Mesenchymal stem cell (in vitro differentiated cells and primary cell): ENCODE measurements around the gene KIAA1328.

ENCODE experiments used
- DNase-seq: peaks from one replicate; pipeline ENCODE4 v3.0.0-alpha.2; 2013
- H2AFZ ChIP-seq: one replicate; pipeline ENCODE4 v1.6.1; 2013; ENCODE audit warnings: low read depth, mild to moderate bottlenecking, control low read depth, inconsistent platforms, low read length, moderate library complexity
- H2AK5ac ChIP-seq: 2 replicates; pipeline ENCODE4 v1.6.1; 2013; ENCODE audit warnings: low read length, moderate library complexity, mild to moderate bottlenecking, inconsistent platforms; ENCODE audit not compliant: severe bottlenecking
- H2BK120ac ChIP-seq: one replicate; pipeline ENCODE4 v1.6.1; 2013; ENCODE audit warnings: low read depth, mild to moderate bottlenecking, inconsistent platforms, low read length, moderate library complexity
- H2BK12ac ChIP-seq, 2 experiments: one replicate each; pipeline ENCODE4 v1.6.1; 2013; ENCODE audit warnings: inconsistent platforms in 2 of 2, low read length in 2 of 2, mild to moderate bottlenecking in 2 of 2, moderate library complexity in 2 of 2, control low read depth in 1 of 2
- H2BK15ac ChIP-seq: one replicate; pipeline ENCODE4 v1.6.1; 2013; ENCODE audit warnings: mild to moderate bottlenecking, low read depth, inconsistent platforms; ENCODE audit not compliant: poor library complexity, severe bottlenecking
- H2BK5ac ChIP-seq: 2 replicates; pipeline ENCODE4 v1.6.1; 2013; ENCODE audit warnings: low read depth, mild to moderate bottlenecking, low read length, control low read depth, inconsistent platforms; ENCODE audit not compliant: poor library complexity, severe bottlenecking
- H3K14ac ChIP-seq, 2 experiments: one replicate each; pipeline ENCODE4 v1.6.1; 2013; ENCODE audit warnings: inconsistent platforms in 2 of 2, low read length in 2 of 2, control low read depth in 1 of 2, mild to moderate bottlenecking in 1 of 2, moderate library complexity in 1 of 2
- H3K18ac ChIP-seq, 2 experiments: one replicate each; pipeline ENCODE4 v1.6.1; 2013; ENCODE audit warnings: inconsistent platforms in 2 of 2, low read length in 2 of 2, control low read depth in 1 of 2, low read depth in 1 of 2, mild to moderate bottlenecking in 1 of 2
- H3K23ac ChIP-seq, 2 experiments: one replicate each; pipeline ENCODE4 v1.6.1; 2013; ENCODE audit warnings: inconsistent platforms in 2 of 2, low read length in 2 of 2, mild to moderate bottlenecking in 2 of 2, moderate library complexity in 2 of 2, control low read depth in 1 of 2
- H3K27ac ChIP-seq: 2 replicates; pipeline ENCODE4 v1.5.1; 2013; ENCODE audit warnings: mild to moderate bottlenecking, moderate library complexity, low read length, control low read depth, inconsistent platforms; ENCODE audit not compliant: poor library complexity, severe bottlenecking
- H3K27me3 ChIP-seq, 2 experiments: 2 replicates each; pipeline versions ENCODE4 v1.6.1 to v1.7.0; 2013; ENCODE audit warnings: low read length in 2 of 2, mild to moderate bottlenecking in 2 of 2, moderate library complexity in 2 of 2, control low read depth in 1 of 2, inconsistent platforms in 1 of 2; ENCODE audit not compliant: control insufficient read depth in 1 of 2, insufficient read depth in 1 of 2
- H3K36me3 ChIP-seq, 2 experiments: 2 replicates each; pipeline versions ENCODE4 v1.6.1 to v1.7.0; 2013; ENCODE audit warnings: low read length in 2 of 2, control low read depth in 1 of 2, inconsistent platforms in 1 of 2, low read depth in 1 of 2, mild to moderate bottlenecking in 1 of 2; ENCODE audit not compliant: insufficient read depth in 2 of 2, control insufficient read depth in 1 of 2
- H3K4ac ChIP-seq, 2 experiments: one replicate each; pipeline ENCODE4 v1.6.1; 2013; ENCODE audit warnings: inconsistent platforms in 2 of 2, low read length in 2 of 2, mild to moderate bottlenecking in 2 of 2, moderate library complexity in 2 of 2, control low read depth in 1 of 2, low read depth in 1 of 2
- H3K4me1 ChIP-seq: 2 replicates; pipeline ENCODE4 v1.6.1; 2013; ENCODE audit warnings: low read depth, low read length, control low read depth; ENCODE audit not compliant: control insufficient read depth, insufficient read depth
- H3K4me2 ChIP-seq: 2 replicates; pipeline ENCODE4 v1.6.1; 2013; ENCODE audit warnings: low read length, mild to moderate bottlenecking, inconsistent platforms; ENCODE audit not compliant: poor library complexity, severe bottlenecking
- H3K4me3 ChIP-seq, 2 experiments: 2 replicates each; pipeline versions ENCODE4 v1.5.1 to v1.7.0; 2013; ENCODE audit warnings: low read length in 2 of 2, mild to moderate bottlenecking in 2 of 2, control low read depth in 1 of 2, low read depth in 1 of 2; ENCODE audit not compliant: insufficient read depth in 1 of 2
- H3K79me1 ChIP-seq: replicated peaks from 2 replicates; pipeline ENCODE4 v1.6.1; 2013; ENCODE audit warnings: mild to moderate bottlenecking, control low read depth, low read length, inconsistent platforms; ENCODE audit not compliant: poor library complexity, severe bottlenecking
- H3K9ac ChIP-seq: 2 replicates; pipeline ENCODE4 v1.7.0; 2013; ENCODE audit warnings: mild to moderate bottlenecking, low read length, moderate library complexity
- H3K9me3 ChIP-seq: 2 replicates; pipeline ENCODE4 v1.7.0; 2013; ENCODE audit warnings: mild to moderate bottlenecking, low read length; ENCODE audit not compliant: control insufficient read depth
- H4K8ac ChIP-seq: one replicate; pipeline ENCODE4 v1.6.1; 2013; ENCODE audit warnings: inconsistent platforms, mild to moderate bottlenecking, low read length, moderate library complexity
- H4K91ac ChIP-seq: one replicate; pipeline ENCODE4 v1.6.1; 2013; ENCODE audit warnings: mild to moderate bottlenecking, low read length, inconsistent platforms
- WGBS: methylation state at CpG from one replicate; pipeline ENCODE4 v1.1.7; 2013; ENCODE audit warnings: mixed read lengths; 5-methylcytosine and 5-hydroxymethylcytosine counted together

The KIAA1328 gene

DNA sequence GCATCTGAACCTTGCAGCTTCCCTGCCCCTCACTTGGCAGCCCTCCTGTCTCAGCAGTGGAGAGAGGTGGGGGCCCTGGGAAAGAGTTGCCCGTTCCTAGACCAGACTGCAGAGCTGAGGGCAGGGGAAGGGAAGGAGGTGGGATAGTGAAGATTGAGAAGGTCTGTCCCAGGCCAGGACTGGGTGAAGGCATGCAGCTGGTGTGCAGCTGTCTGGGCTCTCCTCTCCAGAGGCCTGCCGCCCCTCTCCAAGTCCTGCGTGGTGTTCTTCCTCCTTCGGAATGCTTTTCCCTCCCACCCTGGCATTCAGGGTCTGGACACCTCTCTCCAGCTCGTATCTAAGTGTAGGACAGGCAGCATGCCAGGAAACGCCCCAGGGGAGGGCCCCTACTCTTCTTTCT is 413.2 kb downstream of the KIAA1328 start:
- Histone ChIP-seq H3K4me2 (no peak overlapping the region), H3K4me3 (no peak overlapping the region), H2AFZ (no peak overlapping the region), H2AK5ac (no peak overlapping the region), H3K23ac (no peak overlapping the region), H3K9me3 (no peaks in the 10 kb centered on the region), H3K36me3 (no peaks in the 10 kb centered on the region), H2BK15ac (no peak overlapping the region), H3K27ac (no peak overlapping the region), H3K18ac (no peak overlapping the region), H3K4me1 (peaks cover 3% of the 10 kb centered on the region), H2BK12ac (no peak overlapping the region), H3K14ac (no peak overlapping the region), H2BK5ac (no peak overlapping the region), H3K27me3 (peaks cover 11 to 38% of the 10 kb centered on the region in 2 experiments), H2BK120ac (no peak overlapping the region), H3K79me1 (no peaks in the 10 kb centered on the region), H4K91ac (no peak overlapping the region), H3K9ac (no peak overlapping the region), H3K4ac (no peak overlapping the region), H4K8ac (no peak overlapping the region)
- no peak for DNase-seq
- 81% methylated on average over 6 of the region's 6 CpGs for WGBS

DNA sequence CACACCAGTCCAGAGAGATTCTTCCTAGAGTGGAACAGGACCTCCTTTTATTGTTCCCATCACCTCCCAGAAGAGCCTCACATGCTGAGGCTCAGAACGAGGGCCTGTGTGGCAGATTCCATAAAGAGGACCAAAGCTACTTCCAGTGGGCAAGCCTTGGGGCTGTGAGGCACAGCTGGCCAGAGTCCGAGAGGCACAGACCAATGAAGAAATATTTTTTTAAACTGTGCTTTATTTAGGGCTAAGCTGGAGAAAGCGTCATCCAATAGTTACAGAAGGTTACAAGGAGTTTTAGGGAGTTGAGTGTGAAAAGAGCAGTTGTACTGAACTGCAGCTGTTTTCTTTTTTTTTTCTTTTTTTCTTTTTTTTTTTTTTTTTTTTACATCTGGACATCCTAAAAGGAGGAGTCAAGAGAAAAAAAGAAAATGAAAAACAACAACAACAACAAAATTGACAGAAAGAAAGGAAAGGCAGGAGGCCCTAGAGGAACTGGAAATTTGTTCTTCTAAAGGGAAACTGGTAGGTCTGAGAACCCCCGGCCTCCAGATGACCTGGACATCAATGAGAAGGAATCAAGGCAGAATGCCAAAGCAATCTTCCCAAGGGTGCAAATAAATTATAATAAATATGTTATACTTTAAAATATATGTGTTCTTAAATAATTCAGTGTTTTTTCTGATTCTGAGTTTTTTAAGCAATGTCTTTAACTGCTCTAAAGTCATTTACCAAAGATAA is 414.1 kb downstream of the KIAA1328 start:
- H4K8ac ChIP-seq: no peak overlapping the region
- H3K4me1 ChIP-seq: peaks cover 3% of the 10 kb centered on the region
- H2AFZ ChIP-seq: no peak overlapping the region
- H3K9me3 ChIP-seq: no peaks in the 10 kb centered on the region
- H3K4me3 ChIP-seq: no peak overlapping the region
- no peaks in the 10 kb centered on the region for H3K79me1 ChIP-seq
- H2BK12ac ChIP-seq: no peak overlapping the region
- H2BK15ac ChIP-seq: no peak overlapping the region
- H3K23ac ChIP-seq: no peak overlapping the region
- no peak overlapping the region for H3K4me2 ChIP-seq
- no peak overlapping the region for H2AK5ac ChIP-seq
- H3K27ac ChIP-seq: no peak overlapping the region
- WGBS: 91% methylated on average over 3 of the region's 4 CpGs
- no peaks in the 10 kb centered on the region for H3K36me3 ChIP-seq
- H2BK5ac ChIP-seq: no peak overlapping the region
- H3K27me3 ChIP-seq: peaks cover 11 to 38% of the 10 kb centered on the region in 2 experiments
- H3K18ac ChIP-seq: no peak overlapping the region
- no peak overlapping the region for H3K14ac ChIP-seq
- H2BK120ac ChIP-seq: no peak overlapping the region
- H3K4ac ChIP-seq: no peak overlapping the region
- DNase-seq: no peak
- no peak overlapping the region for H3K9ac ChIP-seq
- no peak overlapping the region for H4K91ac ChIP-seq

DNA sequence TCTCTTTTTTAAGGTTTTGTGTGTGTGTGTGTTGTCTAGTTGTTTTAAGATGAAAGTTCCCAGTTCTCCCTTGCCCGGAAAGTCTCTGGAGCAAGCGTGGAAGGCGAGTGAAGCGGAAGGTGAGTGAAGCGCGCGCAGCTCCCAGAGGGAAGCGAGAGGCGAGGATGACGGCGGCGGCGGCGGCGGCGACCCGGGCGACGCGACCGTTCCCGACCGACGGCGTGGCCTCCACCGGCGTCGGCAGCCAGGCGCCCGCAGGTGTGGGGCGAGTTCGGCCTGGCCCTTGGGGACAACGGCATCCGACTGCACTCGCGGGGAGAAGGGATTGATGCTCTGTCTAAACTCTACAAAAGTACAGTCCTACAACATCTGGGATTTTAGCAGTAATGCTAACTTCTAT is 414.8 kb downstream of the KIAA1328 start:
- Histone ChIP-seq H3K9me3 (no peaks in the 10 kb centered on the region), H2AFZ (no peak overlapping the region), H3K4me3 (peak overlapping the region; percentile 43 to 56), H3K4me1 (peaks cover 3% of the 10 kb centered on the region), H2BK12ac (no peak overlapping the region), H3K4me2 (peak overlapping the region; percentile 67), H3K14ac (peak overlapping the region in 1 of 2 experiments; percentile 37), H4K91ac (no peak overlapping the region), H3K23ac (peak overlapping the region in 1 of 2 experiments; percentile 40), H2BK5ac (no peak overlapping the region), H3K4ac (no peak overlapping the region), H2BK15ac (no peak overlapping the region), H3K27ac (no peak overlapping the region), H3K79me1 (no peaks in the 10 kb centered on the region), H3K18ac (peak overlapping the region in 1 of 2 experiments; percentile 31), H2AK5ac (no peak overlapping the region), H3K27me3 (peaks cover 11 to 40% of the 10 kb centered on the region in 2 experiments), H2BK120ac (no peak overlapping the region), H4K8ac (no peak overlapping the region), H3K36me3 (no peaks in the 10 kb centered on the region), H3K9ac (no peak overlapping the region)
- no peak for DNase-seq
- 5% methylated on average over 30 of the region's 36 CpGs for WGBS

DNA sequence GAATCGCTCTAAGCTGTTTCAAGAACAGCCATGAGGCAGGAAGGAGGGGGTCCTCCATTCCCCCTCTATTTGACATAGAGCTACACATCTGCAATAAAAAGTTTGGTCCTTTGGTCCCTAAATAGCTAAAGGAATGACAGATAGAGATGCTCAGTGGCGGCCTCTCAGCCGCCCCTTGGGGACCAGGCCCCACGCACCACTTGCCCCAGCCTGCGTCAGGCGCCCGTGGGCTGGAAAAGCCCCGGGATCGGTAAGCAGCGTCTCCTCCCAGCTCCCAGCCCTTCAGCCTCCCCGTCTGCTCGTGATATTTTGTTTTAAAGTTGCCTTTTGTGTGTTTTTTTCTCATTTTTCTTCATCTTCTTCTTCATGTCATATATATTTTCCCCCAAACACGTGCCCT is 415.7 kb downstream of the KIAA1328 start:
- H3K4me3 ChIP-seq: no peak overlapping the region
- WGBS: 85% methylated on average over 4 of the region's 13 CpGs
- H2BK120ac ChIP-seq: no peak overlapping the region
- H2AFZ ChIP-seq: no peak overlapping the region
- no peak overlapping the region for H3K27ac ChIP-seq
- H3K14ac ChIP-seq: no peak overlapping the region
- no peak for DNase-seq
- no peak overlapping the region for H4K91ac ChIP-seq
- H4K8ac ChIP-seq: no peak overlapping the region
- H3K9me3 ChIP-seq: no peaks in the 10 kb centered on the region
- no peaks in the 10 kb centered on the region for H3K79me1 ChIP-seq
- H3K4ac ChIP-seq: no peak overlapping the region
- H3K36me3 ChIP-seq: no peaks in the 10 kb centered on the region
- H2BK12ac ChIP-seq: no peak overlapping the region
- no peak overlapping the region for H3K9ac ChIP-seq
- H3K4me2 ChIP-seq: no peak overlapping the region
- no peak overlapping the region for H3K18ac ChIP-seq
- no peak overlapping the region for H2BK5ac ChIP-seq
- H3K27me3 ChIP-seq: peaks cover 20 to 48% of the 10 kb centered on the region in 2 experiments
- peaks cover 3% of the 10 kb centered on the region for H3K4me1 ChIP-seq
- H3K23ac ChIP-seq: no peak overlapping the region
- no peak overlapping the region for H2BK15ac ChIP-seq
- H2AK5ac ChIP-seq: no peak overlapping the region
